Endothelial cell of umbilical vein (primary cell): ENCODE measurements around the gene CERS2. TPM values are rescaled to one million over a fixed set of nuclear protein-coding genes. Genes with fewer than 3 reads are reported as not detected.

Source experiments
- BruUV-seq: library from RNA; stranded (reverse); fragments of 400-500 nt; replicated peaks from 2 replicates; lab custom pipeline; 2021; lab: Mats Ljungman, UMichigan
- CTCF ChIA-PET: fragments of 300-600, 350-600 bp; sonication (Branson Sonifier 250); formaldehyde crosslinking; loops from one replicate; lab custom pipeline; 2021; ENCODE audit warnings: antibody characterized with exemption, inconsistent platforms; lab: Charles Lee
- POLR2A ChIA-PET: fragments of 300-600, 350-600 bp; sonication (Branson Sonifier 250); formaldehyde crosslinking; loops from one replicate; lab custom pipeline; 2021; ENCODE audit warnings: antibody characterized with exemption, inconsistent platforms; lab: Charles Lee
- DNase-seq: peaks from one replicate; pipeline ENCODE4 v3.0.0-alpha.2; 2011; ENCODE audit warnings: low read depth, low spot score
- FAIRE-seq: peaks from 2 replicates; lab custom pipeline; 2011; peaks lifted over from hg19 to GRCh38; lab: Jason Lieb, UNC
- H2AFZ ChIP-seq: 2 replicates; pipeline ENCODE4 v1.6.0; 2012; ENCODE audit warnings: low read depth, low read length, control low read depth, inconsistent platforms
- H3K27ac ChIP-seq: 2 replicates; pipeline ENCODE4 v1.5.1; 2011; ENCODE audit warnings: low read depth, mild to moderate bottlenecking, control low read depth, low read length, moderate library complexity; ENCODE audit not compliant: insufficient read depth
- H3K27me3 ChIP-seq, 2 experiments: 2 replicates each; pipeline versions ENCODE4 v1.6.0 to v1.6.1; 2011; ENCODE audit warnings: low read length in 2 of 2, mixed read lengths in 1 of 2; ENCODE audit not compliant: control insufficient read depth in 2 of 2, insufficient read depth in 2 of 2
- H3K36me3 ChIP-seq, 2 experiments: 2 replicates in 1 of 2; 3 replicates in 1 of 2; pipeline ENCODE4 v1.5.1; 2011; ENCODE audit warnings: low read length in 2 of 2, mild to moderate bottlenecking in 1 of 2, moderate library complexity in 1 of 2; ENCODE audit not compliant: control insufficient read depth in 2 of 2, insufficient read depth in 2 of 2; ENCODE audit errors: extremely low read depth in 1 of 2
- H3K4me1 ChIP-seq: 3 replicates; pipeline ENCODE4 v1.5.1; 2011; ENCODE audit warnings: mild to moderate bottlenecking, low read length; ENCODE audit not compliant: control insufficient read depth, insufficient read depth; ENCODE audit errors: extremely low read depth
- H3K4me2 ChIP-seq: 2 replicates; pipeline ENCODE4 v1.6.1; 2011; ENCODE audit warnings: low read length, control low read depth, mixed read lengths; ENCODE audit not compliant: insufficient read depth
- H3K4me3 ChIP-seq, 3 experiments: fragments of 200-600 bp in 1 of 3; sonication (generic), shearing (Covaris generic) in 1 of 3; replicated peaks in 1 of 3; 2 replicates each; pipeline ENCODE4 v1.5.1; 2011 to 2016; ENCODE audit warnings: control low read depth in 3 of 3, low read length in 3 of 3, mild to moderate bottlenecking in 2 of 3, inconsistent platforms in 1 of 3, low read depth in 1 of 3, moderate library complexity in 1 of 3; ENCODE audit not compliant: insufficient read depth in 1 of 3
- H3K79me2 ChIP-seq: 2 replicates; pipeline ENCODE4 v1.6.0; 2012; ENCODE audit warnings: low read length, inconsistent platforms; ENCODE audit not compliant: control insufficient read depth, insufficient read depth
- H3K9ac ChIP-seq: replicated peaks from 2 replicates; pipeline ENCODE3; 2011; ENCODE audit warnings: low read length, control low read depth; ENCODE audit not compliant: insufficient read depth; ENCODE audit errors: extremely low read depth
- H3K9me1 ChIP-seq: replicated peaks from 3 replicates; pipeline ENCODE4 v1.6.0; 2011; ENCODE audit warnings: mild to moderate bottlenecking, low read length; ENCODE audit not compliant: control insufficient read depth, insufficient read depth; ENCODE audit errors: extremely low read depth
- H3K9me3 ChIP-seq: replicated peaks from 2 replicates; pipeline ENCODE4 v1.5.1; 2012; ENCODE audit warnings: low read length, inconsistent platforms; ENCODE audit not compliant: control insufficient read depth, insufficient read depth
- H4K20me1 ChIP-seq: replicated peaks from 2 replicates; pipeline ENCODE3; 2011; ENCODE audit warnings: mild to moderate bottlenecking, low read length; ENCODE audit not compliant: control insufficient read depth, insufficient read depth; ENCODE audit errors: extremely low read depth
- EZH2 ChIP-seq: IDR thresholded peaks from 2 replicates; pipeline ENCODE4 v1.6.1; 2012; ENCODE audit warnings: borderline replicate concordance, low read depth, mild to moderate bottlenecking, moderate library complexity, low read length, inconsistent platforms; ENCODE audit not compliant: severe bottlenecking
- FOS ChIP-seq: IDR thresholded peaks from 2 replicates; pipeline ENCODE4 v1.6.1; 2011; ENCODE audit warnings: mild to moderate bottlenecking, low read length, moderate library complexity, borderline replicate concordance; ENCODE audit not compliant: insufficient read depth
- GATA2 ChIP-seq: IDR thresholded peaks from 2 replicates; pipeline ENCODE4 v1.7.0; 2011; ENCODE audit warnings: low read depth, mild to moderate bottlenecking, moderate library complexity, mixed read lengths, low read length; ENCODE audit not compliant: insufficient read length, insufficient read depth
- JUN ChIP-seq: IDR thresholded peaks from 2 replicates; pipeline ENCODE4 v1.6.1; 2011; ENCODE audit warnings: borderline replicate concordance, low read depth; ENCODE audit not compliant: insufficient read length, insufficient read depth
- MYC ChIP-seq: IDR thresholded peaks from one replicate; pipeline ENCODE4 v1.6.1; 2011; ENCODE audit warnings: mild to moderate bottlenecking, low read depth, low read length
- POLR2A ChIP-seq: IDR thresholded peaks from 2 replicates; pipeline ENCODE4 v1.6.1; 2012; ENCODE audit warnings: low read depth, mild to moderate bottlenecking, control low read depth, low read length
- POLR2AphosphoS5 ChIP-seq: IDR thresholded peaks from 2 replicates; pipeline ENCODE4 v1.6.1; 2012; ENCODE audit warnings: low read depth, mild to moderate bottlenecking, control low read depth, low read length, moderate library complexity; ENCODE audit not compliant: insufficient read depth
- dilution Hi-C: fragments of 300-500 bp; cut with MboI; formaldehyde crosslinking; loops from one replicate; pipeline ENCODE4 v1.15.0; 2019; ENCODE audit warnings: low sequenced_read_pairs; ENCODE audit not compliant: extremely low pct_ligation_motif_present
- intact Hi-C: fragments of 100-400 bp; cut with micrococcal nuclease; formaldehyde crosslinking; loops from one replicate; pipeline ENCODE4 v1.10.0; 2022
- polyA plus RNA-seq, 4 experiments: library from polyadenylated mRNA; depleted of rRNA in 3 of 4; stranded (reverse) in 3 of 4; unstranded in 1 of 4; fragments of >200 nt; gene quantifications; 2 replicates each; pipeline versions ENCODE4 v1.2.1 to v1.2.3, GENCODE V29; 2011 to 2012; ENCODE audit warnings: missing spikeins in 1 of 4
- total RNA-seq: library from RNA; stranded (reverse); gene quantifications from 2 replicates; pipeline ENCODE4 v1.2.3, GENCODE V29; 2021
- TF ChIP-seq, protein P1 (sequence below): IDR thresholded peaks from 2 replicates; pipeline ENCODE4 v1.6.1; 2011; ENCODE audit not compliant: insufficient read depth, insufficient read length
- TF ChIP-seq, protein P2 (sequence below), 2 donors: IDR thresholded peaks; 1 replicate in 1 of 2; 2 replicates in 1 of 2; pipeline ENCODE4 v1.5.1; 2011; ENCODE audit warnings: low read length in 2 of 2, mild to moderate bottlenecking in 2 of 2, moderate library complexity in 2 of 2, control low read depth in 1 of 2, inconsistent platforms in 1 of 2, low read depth in 1 of 2; ENCODE audit not compliant: insufficient read depth in 1 of 2; ENCODE audit errors: extremely low read depth in 1 of 2

The CERS2 gene
- total and polyA plus RNA-seq, 2 donors (not counting 3 experiments of a cell fraction or from before 2014, with no cell fraction given), result 143 to 155 TPM

DNA sequence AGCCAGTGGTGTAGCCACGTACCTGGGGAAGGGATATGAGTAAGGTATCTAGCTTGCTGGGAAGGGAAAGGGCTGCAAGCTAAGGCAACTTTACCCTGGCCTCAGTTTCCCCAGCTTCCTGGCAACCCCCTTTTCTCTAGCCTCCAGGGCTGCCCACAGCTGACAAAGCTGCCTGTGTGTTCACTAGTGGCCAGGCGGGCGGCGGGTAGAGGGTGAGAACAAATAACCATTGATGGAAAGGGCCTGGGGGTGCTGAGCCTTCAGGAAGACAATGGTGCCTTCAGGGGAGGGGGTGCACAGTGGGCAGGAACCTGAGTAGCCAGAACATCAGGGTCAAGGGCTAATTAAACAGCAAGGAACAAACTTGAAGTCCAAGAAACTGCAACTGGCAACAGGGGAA lies 6.1 kb downstream of the CERS2 start:
- peaks cover 50% of the 10 kb centered on the region for H3K79me2 ChIP-seq
- BruUV-seq, result no TSS peak
- intact Hi-C loops (no loop called here), dilution Hi-C loops (no loop called here)
- H3K9ac ChIP-seq, result no peak overlapping the region
- H4K20me1 ChIP-seq, result no peaks in the 10 kb centered on the region
- H3K27me3 ChIP-seq, result no peaks in the 10 kb centered on the region
- ChIA-PET CTCF (interaction anchor here (3.3 kb wide), 1 partner anchor 27 kb away, joined by 22 read pairs; no protein-coding TSS in a partner anchor), POLR2A (no interaction called here)
- H3K4me3 ChIP-seq, result no peak overlapping the region
- peaks cover 23 to 34% of the 10 kb centered on the region in 2 experiments for H3K36me3 ChIP-seq
- H3K9me3 ChIP-seq, result no peaks in the 10 kb centered on the region
- TF ChIP-seq EZH2, result no peak
- TF ChIP-seq, protein P1, sequence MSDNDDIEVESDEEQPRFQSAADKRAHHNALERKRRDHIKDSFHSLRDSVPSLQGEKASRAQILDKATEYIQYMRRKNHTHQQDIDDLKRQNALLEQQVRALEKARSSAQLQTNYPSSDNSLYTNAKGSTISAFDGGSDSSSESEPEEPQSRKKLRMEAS, result no peak
- TF ChIP-seq, protein P2, sequence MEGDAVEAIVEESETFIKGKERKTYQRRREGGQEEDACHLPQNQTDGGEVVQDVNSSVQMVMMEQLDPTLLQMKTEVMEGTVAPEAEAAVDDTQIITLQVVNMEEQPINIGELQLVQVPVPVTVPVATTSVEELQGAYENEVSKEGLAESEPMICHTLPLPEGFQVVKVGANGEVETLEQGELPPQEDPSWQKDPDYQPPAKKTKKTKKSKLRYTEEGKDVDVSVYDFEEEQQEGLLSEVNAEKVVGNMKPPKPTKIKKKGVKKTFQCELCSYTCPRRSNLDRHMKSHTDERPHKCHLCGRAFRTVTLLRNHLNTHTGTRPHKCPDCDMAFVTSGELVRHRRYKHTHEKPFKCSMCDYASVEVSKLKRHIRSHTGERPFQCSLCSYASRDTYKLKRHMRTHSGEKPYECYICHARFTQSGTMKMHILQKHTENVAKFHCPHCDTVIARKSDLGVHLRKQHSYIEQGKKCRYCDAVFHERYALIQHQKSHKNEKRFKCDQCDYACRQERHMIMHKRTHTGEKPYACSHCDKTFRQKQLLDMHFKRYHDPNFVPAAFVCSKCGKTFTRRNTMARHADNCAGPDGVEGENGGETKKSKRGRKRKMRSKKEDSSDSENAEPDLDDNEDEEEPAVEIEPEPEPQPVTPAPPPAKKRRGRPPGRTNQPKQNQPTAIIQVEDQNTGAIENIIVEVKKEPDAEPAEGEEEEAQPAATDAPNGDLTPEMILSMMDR (IDR thresholded peaks at IDR 0.05; ENCODE audit: extremely low read depth in 1 of 2, insufficient read depth in 1 of 2, low read depth in 1 of 2, low read length in 2 of 2), result no peak
- TF ChIP-seq POLR2AphosphoS5, result no peak
- TF ChIP-seq GATA2, result no peak
- no peak for TF ChIP-seq MYC
- no peak for TF ChIP-seq JUN
- TF ChIP-seq FOS, result no peak
- no peak for TF ChIP-seq POLR2A
- FAIRE-seq (no peak), DNase-seq (no peak)
- H3K9me1 ChIP-seq, result no peaks in the 10 kb centered on the region
- H3K4me1 ChIP-seq, result peaks cover 18% of the 10 kb centered on the region
- no peak overlapping the region for H3K4me2 ChIP-seq
- no peak overlapping the region for H2AFZ ChIP-seq
- no peak overlapping the region for H3K27ac ChIP-seq
